ENCODE data around the gene BNIP3.

- TF ChIP-seq POLR2A (IDR thresholded peaks at IDR 0.05) (no peak), CTCF (IDR thresholded peaks at IDR 0.05) (no peak)
Observed at GRCh38 chr10:131925011-131925649, 56.6 kb downstream of the BNIP3 start.

Measured in testis (tissue), 2 donors.